HepG2 (cell line): Measurements from ENCODE around the gene ROMO1. TPM values are rescaled to one million over a fixed set of nuclear protein-coding genes. Genes with fewer than 3 reads are reported as not detected.

Experiments used
- ATAC-seq: fragments of 200-7000 bp; cut with Tn5 transposase; 3 replicates; pipeline ENCODE4 v1.9.1; 2020; ENCODE audit warnings: mild to moderate bottlenecking, moderate library complexity
- BruUV-seq: library from RNA; stranded (reverse); fragments of 400-500 nt; replicated peaks from 2 replicates; lab custom pipeline; 2021; lab: Mats Ljungman, UMichigan
- CTCF ChIA-PET: fragments of 300-600 bp; formaldehyde crosslinking; extraction: SDS; loops from one replicate; lab custom pipeline; 2021; ENCODE audit warnings: low total read pairs, inconsistent platforms, low intra/inter-chr PET ratio; lab: Yijun Ruan, JAX
- POLR2A ChIA-PET: fragments of 350-600 bp; sonication (Branson Sonifier 250); formaldehyde crosslinking; loops from one replicate; lab custom pipeline; 2020; ENCODE audit warnings: antibody characterized with exemption, inconsistent platforms; lab: Yijun Ruan, JAX
- DNase-seq: peaks from one replicate; pipeline ENCODE4 v3.0.0-alpha.2; 2015; ENCODE audit warnings: low spot score
- FAIRE-seq: peaks from 3 replicates; lab custom pipeline; 2011; peaks lifted over from hg19 to GRCh38; lab: Jason Lieb, UNC
- H2AFZ ChIP-seq: one replicate; pipeline ENCODE4 v1.6.1; 2011; ENCODE audit warnings: low read length, inconsistent platforms
- H3K27ac ChIP-seq: fragments of 300-600 bp; 3 replicates; pipeline ENCODE4 v1.8.0; 2011; ENCODE audit warnings: mixed run types, mild to moderate bottlenecking, mixed read lengths, low read length, inconsistent platforms; ENCODE audit not compliant: insufficient read depth; ENCODE audit errors: extremely low read length
- H3K27me3 ChIP-seq, 2 experiments: fragments of 200-600 bp in 1 of 2; 2 replicates in 1 of 2; 3 replicates in 1 of 2; pipeline versions ENCODE4 v1.6.0 to v1.8.0; 2011; ENCODE audit warnings: low read length in 2 of 2, mild to moderate bottlenecking in 2 of 2, moderate library complexity in 2 of 2, inconsistent platforms in 1 of 2; ENCODE audit not compliant: insufficient read depth in 2 of 2, control insufficient read depth in 1 of 2
- H3K36me3 ChIP-seq, 2 experiments: fragments of 200-600 bp in 1 of 2; replicated peaks in 1 of 2; 2 replicates in 1 of 2; 3 replicates in 1 of 2; pipeline versions ENCODE4 v1.5.1 to v1.8.0; 2011; ENCODE audit warnings: low read length in 2 of 2, inconsistent platforms in 1 of 2; ENCODE audit not compliant: insufficient read depth in 2 of 2, control insufficient read depth in 1 of 2
- H3K4me1 ChIP-seq: 2 replicates; pipeline ENCODE4 v1.5.1; 2012; ENCODE audit warnings: low read length, inconsistent platforms; ENCODE audit not compliant: insufficient read depth
- H3K4me2 ChIP-seq: 2 replicates; pipeline ENCODE4 v1.6.0; 2011; ENCODE audit warnings: low read depth, low read length, inconsistent platforms
- H3K4me3 ChIP-seq, 3 experiments: fragments of 200-600 bp in 1 of 3; sonication (generic), shearing (Covaris generic) in 1 of 3; replicated peaks in 1 of 3; 2 replicates each; pipeline ENCODE4 v1.5.1; 2011 to 2016; ENCODE audit warnings: low read length in 3 of 3, inconsistent platforms in 2 of 3, low read depth in 2 of 3, mild to moderate bottlenecking in 2 of 3, control low read depth in 1 of 3, mixed read lengths in 1 of 3; ENCODE audit not compliant: insufficient read depth in 1 of 3
- H3K79me2 ChIP-seq: one replicate; pipeline ENCODE4 v1.6.1; 2011; ENCODE audit warnings: low read length, inconsistent platforms; ENCODE audit not compliant: insufficient read depth
- H3K9ac ChIP-seq: 2 replicates; pipeline ENCODE4 v1.6.0; 2011; ENCODE audit warnings: mild to moderate bottlenecking, low read depth, low read length, inconsistent platforms; ENCODE audit not compliant: insufficient read depth
- H3K9me3 ChIP-seq: 2 replicates; pipeline ENCODE4 v1.5.1; 2012; ENCODE audit warnings: mild to moderate bottlenecking, low read length
- H4K20me1 ChIP-seq: 2 replicates; pipeline ENCODE4 v1.6.0; 2011; ENCODE audit warnings: inconsistent platforms, mild to moderate bottlenecking, low read length, moderate library complexity; ENCODE audit not compliant: insufficient read depth
- DNMT1 ChIP-seq: sonication (generic); formaldehyde crosslinking; IDR thresholded peaks from 2 replicates; pipeline ENCODE4 v1.5.1; 2020; ENCODE audit warnings: mild to moderate bottlenecking, missing genetic modification reagents
- ELF4 ChIP-seq: sonication (generic); formaldehyde crosslinking; IDR thresholded peaks from 2 replicates; pipeline ENCODE4 v1.5.0; 2020; ENCODE audit warnings: missing genetic modification reagents, mild to moderate bottlenecking, moderate library complexity, borderline replicate concordance
- FOXP1 ChIP-seq, 2 experiments: fragments of 450-650 bp in 1 of 2; IDR thresholded peaks; 2 replicates each; pipeline ENCODE4 v1.6.1; 2017 to 2018; ENCODE audit warnings: antibody characterized with exemption in 1 of 2
- KLF12 ChIP-seq: sonication (generic); formaldehyde crosslinking; IDR thresholded peaks from 2 replicates; pipeline ENCODE4 v1.4.0; 2020; ENCODE audit warnings: missing genetic modification reagents, borderline replicate concordance
- KLF16 ChIP-seq, 2 experiments: sonication (generic) in 1 of 2; formaldehyde crosslinking in 1 of 2; IDR thresholded peaks; 2 replicates each; pipeline versions ENCODE4 v1.6.1 to v1.8.0; 2016 to 2023; ENCODE audit warnings: missing genetic modification reagents in 2 of 2, missing compliant biosample characterization in 1 of 2
- KMT2B ChIP-seq: IDR thresholded peaks from 2 replicates; pipeline ENCODE4 v1.6.1; 2016; ENCODE audit warnings: missing genetic modification reagents, missing compliant biosample characterization
- NCOR1 ChIP-seq: fragments of 200-600 bp; sonication (generic); IDR thresholded peaks from 2 replicates; pipeline ENCODE4 v1.7.0; 2017; ENCODE audit warnings: antibody characterized with exemption, low read length, borderline replicate concordance
- NRL ChIP-seq: sonication (generic); formaldehyde crosslinking; IDR thresholded peaks from 2 replicates; pipeline ENCODE4 v1.5.0; 2020; ENCODE audit warnings: missing genetic modification reagents, mild to moderate bottlenecking, moderate library complexity, borderline replicate concordance
- SIX1 ChIP-seq: sonication (generic); formaldehyde crosslinking; IDR thresholded peaks from 2 replicates; pipeline ENCODE4 v1.4.0; 2020; ENCODE audit warnings: missing genetic modification reagents, borderline replicate concordance
- TGIF2 ChIP-seq: IDR thresholded peaks from 2 replicates; pipeline ENCODE4 v1.6.1; 2016; ENCODE audit warnings: control low read depth, missing compliant biosample characterization
- ZBTB21 ChIP-seq: sonication (generic); formaldehyde crosslinking; IDR thresholded peaks from 2 replicates; pipeline ENCODE4 v1.4.0; 2020; ENCODE audit warnings: missing genetic modification reagents
- ZFAT ChIP-seq: sonication (generic); formaldehyde crosslinking; conservative IDR thresholded peaks from 2 replicates; pipeline ENCODE4 v1.8.1; 2023; ENCODE audit warnings: missing genetic modification reagents, inconsistent platforms
- ZFP37 ChIP-seq: sonication (generic); formaldehyde crosslinking; IDR thresholded peaks from 2 replicates; pipeline ENCODE4 v1.4.0; 2020; ENCODE audit warnings: missing genetic modification reagents, borderline replicate concordance
- ZNF292 ChIP-seq: sonication (generic); formaldehyde crosslinking; IDR thresholded peaks from 2 replicates; pipeline ENCODE4 v1.8.1; 2022; ENCODE audit warnings: mild to moderate bottlenecking, low read depth, missing genetic modification reagents, borderline replicate concordance
- ZNF557 ChIP-seq: sonication (generic); formaldehyde crosslinking; IDR thresholded peaks from 2 replicates; pipeline ENCODE4 v1.4.0; 2020; ENCODE audit warnings: missing genetic modification reagents
- ZNF569 ChIP-seq: sonication (generic); formaldehyde crosslinking; IDR thresholded peaks from 2 replicates; pipeline ENCODE4 v1.5.0; 2020; ENCODE audit warnings: mild to moderate bottlenecking, missing genetic modification reagents, moderate library complexity, borderline replicate concordance
- ZSCAN31 ChIP-seq: sonication (generic); formaldehyde crosslinking; IDR thresholded peaks from 2 replicates; pipeline ENCODE4 v1.5.0; 2020; ENCODE audit warnings: low read depth, mild to moderate bottlenecking, missing genetic modification reagents
- WGBS: methylation state at CpG from one replicate; pipeline ENCODE4 v1.1.6; 2017; ENCODE audit warnings: low lambda C conversion rate; 5-methylcytosine and 5-hydroxymethylcytosine counted together
- in situ Hi-C: cut with HindIII; loops from 2 replicates; pipeline ENCODE4 v1.10.0; 2017; ENCODE audit warnings: low pct_unique_long_range_greater_than_20kb; ENCODE audit not compliant: extremely low pct_ligation_motif_present
- intact Hi-C: fragments of 100-400 bp; cut with micrococcal nuclease; formaldehyde crosslinking; loops from one replicate; pipeline ENCODE4 v1.10.0; 2022; ENCODE audit not compliant: unreplicated experiment
- polyA plus RNA-seq, 8 experiments: library from polyadenylated mRNA; depleted of rRNA in 3 of 8; stranded (reverse) in 7 of 8; unstranded in 1 of 8; fragments of >200 nt; fragmentation: Illumina TruSeq in 4 of 8; extraction: Trizol in 4 of 8; gene quantifications; 2 replicates each; pipeline versions ENCODE4 v1.2.1 to v1.2.3, GENCODE V29; 2011 to 2016; ENCODE audit warnings: low read depth in 4 of 8, missing spikeins in 1 of 8, mixed read lengths in 1 of 8; ENCODE audit not compliant: insufficient read depth in 1 of 8
- total RNA-seq, 5 experiments: library from RNA; depleted of rRNA; stranded (reverse); fragments of >200 nt; fragmentation: Illumina TruSeq; extraction: Trizol; gene quantifications; 2 replicates each; pipeline ENCODE4 v1.2.3, GENCODE V29; 2016; ENCODE audit warnings: low read depth in 1 of 5
- TF ChIP-seq, protein P1 (sequence below): sonication (generic); formaldehyde crosslinking; IDR thresholded peaks from 2 replicates; pipeline ENCODE4 v1.9.0; 2021; ENCODE audit warnings: missing genetic modification reagents, mild to moderate bottlenecking, borderline replicate concordance
- TF ChIP-seq, protein P2 (sequence below): sonication (generic); formaldehyde crosslinking; IDR thresholded peaks from 2 replicates; pipeline ENCODE4 v1.5.1; 2020; ENCODE audit warnings: mild to moderate bottlenecking, missing genetic modification reagents, borderline replicate concordance

Gene ROMO1
- total and polyA plus RNA-seq, 2 of the 13 experiments (the other 11 are each of a cell fraction or from before 2014, with no cell fraction given): 636 to 755 TPM

GRCh38 chr20:35729836-35730582 is 30.8 kb downstream of the ROMO1 start (continued):
- no peak for TF ChIP-seq ZFP37 (CRISPR knock-in tag)
- no peak for TF ChIP-seq SIX1 (CRISPR knock-in tag)
- 0 out of 2 replicates have a peak, but pooled peaks have one; percentile 36 for TF ChIP-seq ELF4 (CRISPR knock-in tag)
- no peak for TF ChIP-seq KLF16 (CRISPR knock-in tag; IDR thresholded peaks at IDR 0.05)

GRCh38 chr20:35730583-35731468 is 31.6 kb downstream of the ROMO1 start:
- H3K27me3 ChIP-seq: no peaks in the 10 kb centered on the region
- no peak overlapping the region for H2AFZ ChIP-seq
- H3K36me3 ChIP-seq: peaks cover 47 to 94% of the 10 kb centered on the region in 2 experiments
- ATAC-seq (no peak), FAIRE-seq (no peak), DNase-seq (no peak)
- no peaks in the 10 kb centered on the region for H3K9me3 ChIP-seq
- in situ Hi-C loops: no loop called here
- 91% methylated on average over 4 of the region's 4 CpGs for WGBS
- ChIA-PET CTCF (no interaction called here), POLR2A (interaction anchor here (9.2 to 16.7 kb wide), 2 partner anchors 10 to 21 kb away, joined by 211 to 319 read pairs; partner anchors contain the start of genes NFS1, RBM39 and ROMO1)
- H3K4me2 ChIP-seq: peak overlapping the region; percentile 5; the same call in 1 of the 2 replicates
- peaks cover 52% of the 10 kb centered on the region for H3K4me1 ChIP-seq
- no peak overlapping the region for H3K9ac ChIP-seq
- no peak overlapping the region for H3K27ac ChIP-seq
- H3K79me2 ChIP-seq: peaks cover 93% of the 10 kb centered on the region
- no peak overlapping the region; a peak in 1 of 6 replicates for H3K4me3 ChIP-seq
- intact Hi-C loops: no loop called here
- TSS peak; percentile 0 for BruUV-seq
- peaks cover 97% of the 10 kb centered on the region for H4K20me1 ChIP-seq
- no peak for TF ChIP-seq KMT2B
- TF ChIP-seq ZNF292 (CRISPR knock-in tag): no peak
- TF ChIP-seq, protein P1, sequence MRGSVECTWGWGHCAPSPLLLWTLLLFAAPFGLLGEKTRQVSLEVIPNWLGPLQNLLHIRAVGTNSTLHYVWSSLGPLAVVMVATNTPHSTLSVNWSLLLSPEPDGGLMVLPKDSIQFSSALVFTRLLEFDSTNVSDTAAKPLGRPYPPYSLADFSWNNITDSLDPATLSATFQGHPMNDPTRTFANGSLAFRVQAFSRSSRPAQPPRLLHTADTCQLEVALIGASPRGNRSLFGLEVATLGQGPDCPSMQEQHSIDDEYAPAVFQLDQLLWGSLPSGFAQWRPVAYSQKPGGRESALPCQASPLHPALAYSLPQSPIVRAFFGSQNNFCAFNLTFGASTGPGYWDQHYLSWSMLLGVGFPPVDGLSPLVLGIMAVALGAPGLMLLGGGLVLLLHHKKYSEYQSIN (CRISPR knock-in tag): no peak
- TF ChIP-seq DNMT1 (CRISPR knock-in tag): no peak
- no peak for TF ChIP-seq ZSCAN31
- TF ChIP-seq ZBTB21 (CRISPR knock-in tag): no peak
- 0 out of 2 replicates have a peak, but pooled peaks have one; percentile 23 for TF ChIP-seq ZFAT (CRISPR knock-in tag)
- no peak for TF ChIP-seq TGIF2 (CRISPR knock-in tag)
- no peak for TF ChIP-seq ZNF557 (CRISPR knock-in tag)
- TF ChIP-seq FOXP1 (IDR thresholded peaks at IDR 0.05): no peak
- TF ChIP-seq FOXP1 (CRISPR knock-in tag; IDR thresholded peaks at IDR 0.05): no peak
- TF ChIP-seq ZNF569 (CRISPR knock-in tag): no peak
- peak; percentile 41; the same call in 1 of the 2 replicates for TF ChIP-seq KLF12 (CRISPR knock-in tag)
- TF ChIP-seq NCOR1: 0 out of 2 replicates have a peak, but pooled peaks have one; percentile 33
- TF ChIP-seq, protein P2, sequence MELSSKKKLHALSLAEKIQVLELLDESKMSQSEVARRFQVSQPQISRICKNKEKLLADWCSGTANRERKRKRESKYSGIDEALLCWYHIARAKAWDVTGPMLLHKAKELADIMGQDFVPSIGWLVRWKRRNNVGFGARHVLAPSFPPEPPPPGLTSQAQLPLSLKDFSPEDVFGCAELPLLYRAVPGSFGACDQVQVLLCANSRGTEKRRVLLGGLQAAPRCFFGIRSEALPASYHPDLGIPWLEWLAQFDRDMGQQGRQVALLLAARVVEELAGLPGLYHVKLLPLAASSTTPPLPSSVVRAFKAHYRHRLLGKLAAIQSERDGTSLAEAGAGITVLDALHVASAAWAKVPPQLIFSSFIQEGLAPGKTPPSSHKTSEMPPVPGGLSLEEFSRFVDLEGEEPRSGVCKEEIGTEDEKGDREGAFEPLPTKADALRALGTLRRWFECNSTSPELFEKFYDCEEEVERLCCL (CRISPR knock-in tag): no peak
- no peak for TF ChIP-seq NRL (CRISPR knock-in tag)
